PFSK-1 (cell line): Measurements from ENCODE around the gene SERPINB10.

Experiments used
- POLR2AphosphoS5 ChIP-seq: IDR thresholded peaks from 2 replicates; pipeline ENCODE4 v1.6.1; 2012; ENCODE audit warnings: low read depth, mild to moderate bottlenecking, control low read depth, low read length, moderate library complexity
- TAF1 ChIP-seq: IDR thresholded peaks from 2 replicates; pipeline ENCODE4 v1.6.1; 2012; ENCODE audit warnings: low read length, control low read depth, borderline replicate concordance; ENCODE audit not compliant: insufficient read depth
- TF ChIP-seq, protein P1 (sequence below), 2 experiments: IDR thresholded peaks; 2 replicates each; pipeline versions ENCODE4 v1.6.1 to v1.8.0; 2011 to 2012; ENCODE audit warnings: low read depth in 2 of 2, low read length in 2 of 2, control low read depth in 1 of 2, inconsistent platforms in 1 of 2, mild to moderate bottlenecking in 1 of 2, moderate library complexity in 1 of 2; ENCODE audit not compliant: insufficient read depth in 1 of 2

DNA sequence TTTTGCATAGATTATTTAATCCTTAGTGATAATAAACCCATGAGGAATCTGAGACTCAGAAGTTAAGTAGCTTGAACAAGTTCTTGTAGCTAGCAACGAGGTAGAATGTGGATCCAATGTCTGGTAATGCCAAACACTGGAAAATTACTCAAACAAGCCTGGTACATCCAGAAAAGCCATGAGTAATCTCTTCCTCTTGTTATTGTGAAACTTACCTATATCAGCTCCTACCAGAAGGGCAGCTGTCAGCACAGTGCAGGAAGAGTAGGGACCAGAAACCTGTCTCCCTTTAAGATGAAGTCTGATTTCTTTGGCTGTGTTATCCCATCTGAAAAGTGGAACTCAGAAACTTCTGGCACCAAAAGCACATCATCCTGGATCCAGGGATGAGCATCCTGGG, 54.4 kb downstream of the SERPINB10 start:
- TF ChIP-seq, protein P1, sequence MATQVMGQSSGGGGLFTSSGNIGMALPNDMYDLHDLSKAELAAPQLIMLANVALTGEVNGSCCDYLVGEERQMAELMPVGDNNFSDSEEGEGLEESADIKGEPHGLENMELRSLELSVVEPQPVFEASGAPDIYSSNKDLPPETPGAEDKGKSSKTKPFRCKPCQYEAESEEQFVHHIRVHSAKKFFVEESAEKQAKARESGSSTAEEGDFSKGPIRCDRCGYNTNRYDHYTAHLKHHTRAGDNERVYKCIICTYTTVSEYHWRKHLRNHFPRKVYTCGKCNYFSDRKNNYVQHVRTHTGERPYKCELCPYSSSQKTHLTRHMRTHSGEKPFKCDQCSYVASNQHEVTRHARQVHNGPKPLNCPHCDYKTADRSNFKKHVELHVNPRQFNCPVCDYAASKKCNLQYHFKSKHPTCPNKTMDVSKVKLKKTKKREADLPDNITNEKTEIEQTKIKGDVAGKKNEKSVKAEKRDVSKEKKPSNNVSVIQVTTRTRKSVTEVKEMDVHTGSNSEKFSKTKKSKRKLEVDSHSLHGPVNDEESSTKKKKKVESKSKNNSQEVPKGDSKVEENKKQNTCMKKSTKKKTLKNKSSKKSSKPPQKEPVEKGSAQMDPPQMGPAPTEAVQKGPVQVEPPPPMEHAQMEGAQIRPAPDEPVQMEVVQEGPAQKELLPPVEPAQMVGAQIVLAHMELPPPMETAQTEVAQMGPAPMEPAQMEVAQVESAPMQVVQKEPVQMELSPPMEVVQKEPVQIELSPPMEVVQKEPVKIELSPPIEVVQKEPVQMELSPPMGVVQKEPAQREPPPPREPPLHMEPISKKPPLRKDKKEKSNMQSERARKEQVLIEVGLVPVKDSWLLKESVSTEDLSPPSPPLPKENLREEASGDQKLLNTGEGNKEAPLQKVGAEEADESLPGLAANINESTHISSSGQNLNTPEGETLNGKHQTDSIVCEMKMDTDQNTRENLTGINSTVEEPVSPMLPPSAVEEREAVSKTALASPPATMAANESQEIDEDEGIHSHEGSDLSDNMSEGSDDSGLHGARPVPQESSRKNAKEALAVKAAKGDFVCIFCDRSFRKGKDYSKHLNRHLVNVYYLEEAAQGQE (IDR thresholded peaks at IDR 0.05; ENCODE audit: insufficient read depth in 1 of 2, low read depth in 2 of 2, low read length in 2 of 2) = no peak
- TF ChIP-seq POLR2AphosphoS5 (no peak), TAF1 (no peak)
